Trophoblast cell (in vitro differentiated cells and primary cell): Measurements from ENCODE around the gene TFB2M.
"Not testable (repeated sequence)": the region's sequence is repeated elsewhere in the genome, so short reads cannot be mapped to it uniquely, and the experiment has no call there.

Experiments used
- DNase-seq, 2 donors: peaks; one replicate each; pipeline ENCODE4 v3.0.0-alpha.2; 2016
- H2AFZ ChIP-seq: 2 replicates; pipeline ENCODE4 v1.6.1; 2013; ENCODE audit warnings: low read length, moderate library complexity, mild to moderate bottlenecking; ENCODE audit not compliant: insufficient read depth, poor library complexity
- H2AK5ac ChIP-seq: 2 replicates; pipeline ENCODE4 v1.6.1; 2013; ENCODE audit warnings: mild to moderate bottlenecking, low read length
- H2BK120ac ChIP-seq: 2 replicates; pipeline ENCODE4 v1.6.1; 2013; ENCODE audit warnings: low read length, mild to moderate bottlenecking, moderate library complexity; ENCODE audit not compliant: insufficient read depth, poor library complexity
- H2BK12ac ChIP-seq: 2 replicates; pipeline ENCODE4 v1.6.1; 2013; ENCODE audit warnings: mild to moderate bottlenecking, low read length, moderate library complexity
- H2BK5ac ChIP-seq: 2 replicates; pipeline ENCODE4 v1.6.1; 2013; ENCODE audit warnings: low read length, low read depth, moderate library complexity, mild to moderate bottlenecking; ENCODE audit not compliant: poor library complexity
- H3K14ac ChIP-seq: 2 replicates; pipeline ENCODE4 v1.6.1; 2013; ENCODE audit warnings: mild to moderate bottlenecking, low read length
- H3K18ac ChIP-seq: 2 replicates; pipeline ENCODE4 v1.6.1; 2013; ENCODE audit warnings: mild to moderate bottlenecking, low read length
- H3K23ac ChIP-seq: 2 replicates; pipeline ENCODE4 v1.6.1; 2013; ENCODE audit warnings: low read length
- H3K27ac ChIP-seq: 2 replicates; pipeline ENCODE4 v1.5.1; 2013; ENCODE audit warnings: low read depth, mild to moderate bottlenecking, inconsistent platforms, low read length, moderate library complexity
- H3K27me3 ChIP-seq: 2 replicates; pipeline ENCODE4 v1.6.1; 2013; ENCODE audit warnings: inconsistent platforms, mild to moderate bottlenecking, low read length, moderate library complexity; ENCODE audit not compliant: insufficient read depth
- H3K36me3 ChIP-seq, 2 experiments: 1 replicate in 1 of 2; 2 replicates in 1 of 2; pipeline ENCODE4 v1.6.1; 2013; ENCODE audit warnings: low read length in 2 of 2, mild to moderate bottlenecking in 2 of 2, moderate library complexity in 1 of 2; ENCODE audit not compliant: insufficient read depth in 2 of 2, control insufficient read depth in 1 of 2
- H3K4ac ChIP-seq: 2 replicates; pipeline ENCODE4 v1.6.1; 2013; ENCODE audit warnings: low read depth, mild to moderate bottlenecking, low read length, moderate library complexity
- H3K4me1 ChIP-seq, 2 experiments: 1 replicate in 1 of 2; 2 replicates in 1 of 2; pipeline ENCODE4 v1.6.1; 2013; ENCODE audit warnings: low read length in 2 of 2, mild to moderate bottlenecking in 2 of 2, moderate library complexity in 1 of 2; ENCODE audit not compliant: insufficient read depth in 2 of 2, control insufficient read depth in 1 of 2
- H3K4me2 ChIP-seq: 2 replicates; pipeline ENCODE4 v1.6.1; 2013; ENCODE audit warnings: inconsistent platforms, mild to moderate bottlenecking, low read length, moderate library complexity
- H3K4me3 ChIP-seq: 2 replicates; pipeline ENCODE4 v1.5.1; 2013; ENCODE audit warnings: mild to moderate bottlenecking, low read depth, low read length, inconsistent platforms
- H3K79me1 ChIP-seq: one replicate; pipeline ENCODE4 v1.6.1; 2013; ENCODE audit warnings: low read length
- H3K79me2 ChIP-seq: 2 replicates; pipeline ENCODE4 v1.6.1; 2013; ENCODE audit warnings: low read length, mild to moderate bottlenecking; ENCODE audit not compliant: control insufficient read depth, insufficient read depth, poor library complexity
- H3K9ac ChIP-seq: 2 replicates; pipeline ENCODE4 v1.6.1; 2013; ENCODE audit warnings: mild to moderate bottlenecking, low read length
- H3K9me3 ChIP-seq: 2 replicates; pipeline ENCODE4 v1.6.1; 2013; ENCODE audit warnings: low read depth, mild to moderate bottlenecking, control low read depth, inconsistent platforms, low read length; ENCODE audit not compliant: insufficient read depth
- H4K12ac ChIP-seq: 2 replicates; pipeline ENCODE4 v1.6.1; 2013; ENCODE audit warnings: low read depth, mild to moderate bottlenecking, low read length, moderate library complexity
- H4K8ac ChIP-seq: 2 replicates; pipeline ENCODE4 v1.6.1; 2013; ENCODE audit warnings: low read depth, mild to moderate bottlenecking, low read length, moderate library complexity
- H4K91ac ChIP-seq: one replicate; pipeline ENCODE4 v1.6.1; 2013; ENCODE audit warnings: low read depth, mild to moderate bottlenecking, low read length, moderate library complexity
- WGBS: extraction: QIAGEN DNeasy Blood & Tissue Kit; methylation state at CpG from one replicate; pipeline ENCODE4 v1.1.7; 2013; ENCODE audit warnings: missing lambda C conversion rate; ENCODE audit not compliant: insufficient read length, insufficient coverage; ENCODE audit errors: extremely low coverage; 5-methylcytosine and 5-hydroxymethylcytosine counted together

The TFB2M gene

GRCh38 chr1:246591958-246592357 is 25.9 kb upstream of the TFB2M start:
- Histone ChIP-seq H3K4me3 (no peak overlapping the region), H3K4me1 (no peaks in the 10 kb centered on the region), H2BK12ac (no peak overlapping the region), H2BK5ac (no peak overlapping the region), H3K27ac (no peak overlapping the region), H4K12ac (no peak overlapping the region), H2BK120ac (no peak overlapping the region), H3K4me2 (no peak overlapping the region), H3K79me1 (no peaks in the 10 kb centered on the region), H3K36me3 (no peaks in the 10 kb centered on the region), H3K4ac (no peak overlapping the region), H3K18ac (no peak overlapping the region), H3K27me3 (no peaks in the 10 kb centered on the region), H3K23ac (no peak overlapping the region), H3K79me2 (no peaks in the 10 kb centered on the region), H4K8ac (no peak overlapping the region), H2AK5ac (no peak overlapping the region), H4K91ac (no peak overlapping the region), H3K9ac (no peak overlapping the region), H3K9me3 (peaks cover 2% of the 10 kb centered on the region), H2AFZ (no peak overlapping the region), H3K14ac (no peak overlapping the region)
- DNase-seq: no peak
- no CpG with 5 or more reads among the region's 13 CpGs for WGBS

DNA sequence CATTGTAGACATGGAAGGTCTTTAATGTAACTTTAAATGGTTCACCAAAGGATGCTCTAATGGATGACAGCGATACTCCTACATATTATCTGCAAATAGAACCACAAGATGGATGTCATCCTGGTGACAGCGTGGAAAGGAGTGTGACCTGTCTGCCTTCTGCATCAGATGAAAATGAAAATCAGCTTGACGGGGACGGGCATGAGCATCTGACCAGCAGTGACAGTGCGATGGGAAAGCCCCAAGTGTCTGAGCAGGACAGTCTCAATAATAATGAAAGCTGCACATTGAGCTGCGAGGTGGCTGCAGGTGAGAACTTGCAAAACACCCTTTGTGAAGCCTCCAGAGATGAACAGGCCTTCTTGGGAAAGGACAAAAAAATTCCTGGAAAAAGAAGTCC is 25.4 kb upstream of the TFB2M start:
- Histone ChIP-seq H3K4me3 (no peak overlapping the region), H3K36me3 (no peaks in the 10 kb centered on the region), H3K27me3 (no peaks in the 10 kb centered on the region), H2BK5ac (no peak overlapping the region), H4K12ac (no peak overlapping the region), H3K18ac (no peak overlapping the region), H3K4ac (no peak overlapping the region), H3K79me2 (no peaks in the 10 kb centered on the region), H4K8ac (no peak overlapping the region), H4K91ac (no peak overlapping the region), H3K27ac (no peak overlapping the region), H2BK120ac (no peak overlapping the region), H3K9me3 (peaks cover 2% of the 10 kb centered on the region), H3K4me1 (no peaks in the 10 kb centered on the region), H2AFZ (no peak overlapping the region), H2BK12ac (no peak overlapping the region), H3K79me1 (no peaks in the 10 kb centered on the region), H3K23ac (no peak overlapping the region), H2AK5ac (no peak overlapping the region), H3K9ac (no peak overlapping the region), H3K4me2 (no peak overlapping the region), H3K14ac (no peak overlapping the region)
- no CpG with 5 or more reads among the region's 6 CpGs for WGBS
- no peak for DNase-seq

- no peak overlapping the region for H3K18ac ChIP-seq
- H4K8ac ChIP-seq: no peak overlapping the region
- no peak overlapping the region for H2BK12ac ChIP-seq
- no peak overlapping the region for H4K12ac ChIP-seq
- H2AK5ac ChIP-seq: no peak overlapping the region
- H3K23ac ChIP-seq: no peak overlapping the region
- no peak overlapping the region for H2AFZ ChIP-seq
- no peak overlapping the region for H2BK120ac ChIP-seq
- peaks cover 2% of the 10 kb centered on the region for H3K9me3 ChIP-seq
- H3K27ac ChIP-seq: no peak overlapping the region
- no peaks in the 10 kb centered on the region for H3K79me2 ChIP-seq
- H3K79me1 ChIP-seq: no peaks in the 10 kb centered on the region
- H2BK5ac ChIP-seq: no peak overlapping the region
- H3K9ac ChIP-seq: no peak overlapping the region
- no peak overlapping the region for H3K4me2 ChIP-seq
- no peak for DNase-seq
- no peak overlapping the region for H3K4ac ChIP-seq
- H3K27me3 ChIP-seq: no peaks in the 10 kb centered on the region
- H3K14ac ChIP-seq: no peak overlapping the region
- H3K36me3 ChIP-seq: no peaks in the 10 kb centered on the region
- H4K91ac ChIP-seq: no peak overlapping the region
- H3K4me1 ChIP-seq: no peaks in the 10 kb centered on the region
- H3K4me3 ChIP-seq: no peak overlapping the region
These were observed 25.0 kb upstream of the TFB2M start for GRCh38 chr1:246591047-246591446.

DNA sequence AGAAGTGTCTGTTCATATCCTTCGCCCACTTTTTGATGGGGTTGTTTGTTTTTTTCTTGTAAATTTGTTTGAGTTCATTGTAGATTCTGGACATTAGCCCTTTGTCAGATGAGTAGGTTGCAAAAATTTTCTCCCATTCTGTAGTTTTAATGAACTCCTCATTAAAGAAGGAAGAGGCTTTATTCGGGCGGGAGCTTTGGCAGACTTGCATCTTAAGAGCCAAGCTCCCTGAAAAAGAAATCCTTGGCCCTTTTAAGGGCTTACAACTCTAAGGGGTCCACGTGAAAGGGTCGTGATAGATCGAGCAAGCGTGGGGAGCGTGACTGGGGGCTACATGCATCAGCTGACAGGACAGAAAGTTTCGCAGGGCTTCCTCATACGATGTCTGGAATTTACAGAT is 23.9 kb upstream of the TFB2M start:
- H3K79me2 ChIP-seq, H4K91ac ChIP-seq, H3K23ac ChIP-seq, H3K18ac ChIP-seq, H3K79me1 ChIP-seq, H3K9ac ChIP-seq, H3K27me3 ChIP-seq, H3K27ac ChIP-seq, H2AK5ac ChIP-seq, H3K4ac ChIP-seq, DNase-seq, H3K4me1 ChIP-seq, H2AFZ ChIP-seq, H3K14ac ChIP-seq, H4K8ac ChIP-seq, H3K9me3 ChIP-seq, H2BK120ac ChIP-seq, H3K36me3 ChIP-seq, H3K4me3 ChIP-seq, H4K12ac ChIP-seq, H2BK12ac ChIP-seq, H3K4me2 ChIP-seq, H2BK5ac ChIP-seq: not testable (repeated sequence)
- WGBS: no CpG with 5 or more reads among the region's 10 CpGs
